DOHH2 (cell line): Measurements from ENCODE around the gene FOS.

Source experiments
- H3F3A ChIP-seq: fragments of 200-600 bp; sonication (generic), shearing (Covaris generic); 2 replicates; pipeline ENCODE4 v1.6.0; 2016; ENCODE audit warnings: antibody characterized with exemption, mild to moderate bottlenecking; ENCODE audit not compliant: control insufficient read depth, insufficient read depth
- H3K27ac ChIP-seq: fragments of 200-600 bp; sonication (generic); 2 replicates; pipeline ENCODE4 v1.5.1; 2014; ENCODE audit warnings: low read depth, mild to moderate bottlenecking, low read length, moderate library complexity
- H3K27me3 ChIP-seq: fragments of 200-600 bp; sonication (generic); 2 replicates; pipeline ENCODE4 v1.6.1; 2014; ENCODE audit warnings: mild to moderate bottlenecking, low read length, mixed read lengths; ENCODE audit not compliant: control insufficient read depth
- H3K36me3 ChIP-seq: fragments of 200-600 bp; sonication (generic); 2 replicates; pipeline ENCODE4 v1.6.1; 2014; ENCODE audit warnings: mild to moderate bottlenecking, low read length, moderate library complexity, mixed read lengths; ENCODE audit not compliant: control insufficient read depth
- H3K4me1 ChIP-seq: fragments of 200-600 bp; sonication (generic); 2 replicates; pipeline ENCODE4 v1.6.1; 2014; ENCODE audit warnings: mild to moderate bottlenecking, low read length, mixed read lengths; ENCODE audit not compliant: control insufficient read depth
- H3K4me2 ChIP-seq: fragments of 200-600 bp; sonication (generic); 2 replicates; pipeline ENCODE4 v1.6.0; 2014; ENCODE audit warnings: mild to moderate bottlenecking, low read length, moderate library complexity
- H3K4me3 ChIP-seq: fragments of 200-600 bp; sonication (generic); 2 replicates; pipeline ENCODE4 v1.5.1; 2014; ENCODE audit warnings: mild to moderate bottlenecking, low read length, mixed read lengths
- H3K79me2 ChIP-seq: fragments of 200-600 bp; sonication (generic); 2 replicates; pipeline ENCODE4 v1.6.1; 2014; ENCODE audit warnings: mild to moderate bottlenecking, low read length, mixed read lengths; ENCODE audit not compliant: control insufficient read depth
- H3K9me2 ChIP-seq: fragments of 200-600 bp; sonication (generic); replicated peaks from 2 replicates; pipeline ENCODE4 v1.6.1; 2014; ENCODE audit warnings: mild to moderate bottlenecking, low read length, mixed read lengths; ENCODE audit not compliant: control insufficient read depth
- H3K9me3 ChIP-seq: fragments of 200-600 bp; sonication (generic); 2 replicates; pipeline ENCODE4 v1.6.1; 2014; ENCODE audit warnings: antibody characterized with exemption, low read length, mixed read lengths; ENCODE audit not compliant: control insufficient read depth, insufficient read depth
- H4K20me1 ChIP-seq: fragments of 200-600 bp; sonication (generic); 2 replicates; pipeline ENCODE4 v1.6.0; 2014; ENCODE audit warnings: low read depth, mild to moderate bottlenecking, antibody characterized with exemption, low read length, moderate library complexity; ENCODE audit not compliant: control insufficient read depth, insufficient read depth
- CTCF ChIP-seq: fragments of 200-600 bp; sonication (generic); IDR thresholded peaks from one replicate; pipeline ENCODE4 v1.5.1; 2014; ENCODE audit warnings: antibody characterized with exemption, mild to moderate bottlenecking, low read depth, low read length; ENCODE audit not compliant: poor library complexity, severe bottlenecking
- EZH2phosphoT487 ChIP-seq: fragments of 200-600 bp; sonication (generic); IDR thresholded peaks from 2 replicates; pipeline ENCODE4 v1.6.1; 2017; ENCODE audit warnings: borderline replicate concordance, mild to moderate bottlenecking, antibody characterized with exemption, low read length, moderate library complexity, mixed read lengths

The FOS gene

GRCh38 chr14:75292101-75292563 is 13.5 kb downstream of the FOS start:
- Histone ChIP-seq H3K9me3 (no peaks in the 10 kb centered on the region), H3K9me2 (no peaks in the 10 kb centered on the region), H3K4me2 (no peak overlapping the region), H3F3A (no peaks in the 10 kb centered on the region), H3K4me3 (no peak overlapping the region), H3K27ac (no peak overlapping the region), H3K27me3 (peaks cover 42% of the 10 kb centered on the region), H3K36me3 (no peaks in the 10 kb centered on the region), H4K20me1 (no peaks in the 10 kb centered on the region), H3K79me2 (no peaks in the 10 kb centered on the region), H3K4me1 (peaks cover 29% of the 10 kb centered on the region)
- TF ChIP-seq EZH2phosphoT487 = no peak
- TF ChIP-seq CTCF = no peak

- Histone ChIP-seq H4K20me1 (no peaks in the 10 kb centered on the region), H3K79me2 (no peaks in the 10 kb centered on the region), H3K9me2 (no peaks in the 10 kb centered on the region), H3K36me3 (no peaks in the 10 kb centered on the region), H3F3A (no peaks in the 10 kb centered on the region), H3K9me3 (no peaks in the 10 kb centered on the region), H3K4me1 (peaks cover 23% of the 10 kb centered on the region), H3K4me2 (no peak overlapping the region), H3K4me3 (no peak overlapping the region), H3K27me3 (peaks cover 37% of the 10 kb centered on the region), H3K27ac (no peak overlapping the region)
- TF ChIP-seq EZH2phosphoT487 (no peak), CTCF (no peak)
Measured at GRCh38 chr14:75292886-75293285, 14.3 kb downstream of the FOS start.

- H4K20me1 ChIP-seq = no peaks in the 10 kb centered on the region
- no peaks in the 10 kb centered on the region for H3F3A ChIP-seq
- H3K4me2 ChIP-seq = peak overlapping the region; percentile 85
- H3K9me3 ChIP-seq = no peaks in the 10 kb centered on the region
- no peaks in the 10 kb centered on the region for H3K9me2 ChIP-seq
- no peak for TF ChIP-seq EZH2phosphoT487
- TF ChIP-seq CTCF = no peak
- H3K27ac ChIP-seq = no peak overlapping the region
- no peaks in the 10 kb centered on the region for H3K36me3 ChIP-seq
- peaks cover 22% of the 10 kb centered on the region for H3K4me1 ChIP-seq
- no peaks in the 10 kb centered on the region for H3K79me2 ChIP-seq
- H3K27me3 ChIP-seq = peaks cover 32% of the 10 kb centered on the region
- H3K4me3 ChIP-seq = peak overlapping the region; percentile 73
Measured at GRCh38 chr14:75293920-75294648, 15.5 kb downstream of the FOS start.
